Immature natural killer cell (primary cell): ENCODE measurements around the gene SLC24A3. TPM values are rescaled to one million over a fixed set of nuclear protein-coding genes. Genes with fewer than 3 reads are reported as not detected.
A peak's percentile ranks its signal among the peaks of the same experiment; 100 is the strongest.

ENCODE experiments used
- DNase-seq, 3 donors: peaks; one replicate each; pipeline ENCODE4 v3.0.0; 2022; ENCODE audit warnings: mixed read lengths in 1 of 3
- H3K27ac Mint-ChIP-seq, 6 donors: one replicate each; pipeline ENCODE4 v1.8.0; 2020; ENCODE audit warnings: mixed read lengths in 6 of 6, mild to moderate bottlenecking in 5 of 6, inconsistent platforms in 4 of 6, moderate library complexity in 3 of 6
- H3K27me3 Mint-ChIP-seq, 3 donors: one replicate each; pipeline ENCODE4 v1.8.0; 2020 to 2021; ENCODE audit warnings: low read depth in 3 of 3, mild to moderate bottlenecking in 3 of 3, mixed read lengths in 3 of 3, moderate library complexity in 3 of 3, inconsistent platforms in 1 of 3
- H3K36me3 Mint-ChIP-seq, 3 donors: one replicate each; pipeline ENCODE4 v1.8.0; 2020; ENCODE audit warnings: mixed read lengths in 3 of 3, inconsistent platforms in 2 of 3, mild to moderate bottlenecking in 2 of 3
- H3K4me1 Mint-ChIP-seq, 2 donors: one replicate each; pipeline ENCODE4 v1.8.0; 2020; ENCODE audit warnings: inconsistent platforms in 2 of 2, mild to moderate bottlenecking in 2 of 2, mixed read lengths in 2 of 2, moderate library complexity in 1 of 2
- H3K4me3 Mint-ChIP-seq, 5 donors: one replicate each; pipeline ENCODE4 v1.8.0; 2020; ENCODE audit warnings: mild to moderate bottlenecking in 5 of 5, mixed read lengths in 5 of 5, inconsistent platforms in 3 of 5, moderate library complexity in 3 of 5
- H3K9me3 Mint-ChIP-seq, 6 donors: one replicate each; pipeline ENCODE4 v1.8.0; 2020; ENCODE audit warnings: mild to moderate bottlenecking in 6 of 6, mixed read lengths in 6 of 6, inconsistent platforms in 4 of 6, moderate library complexity in 3 of 6
- polyA plus RNA-seq, 3 donors: library from polyadenylated mRNA; unstranded; fragments of 300-500 nt; fragmentation: Illumina TruSeq; gene quantifications; one replicate each; pipeline ENCODE4 v1.2.3, GENCODE V29; 2021

SLC24A3 gene
- polyA plus RNA-seq, 3 donors from 2014 or later, result 0.10 TPM; not detected in 2

DNA sequence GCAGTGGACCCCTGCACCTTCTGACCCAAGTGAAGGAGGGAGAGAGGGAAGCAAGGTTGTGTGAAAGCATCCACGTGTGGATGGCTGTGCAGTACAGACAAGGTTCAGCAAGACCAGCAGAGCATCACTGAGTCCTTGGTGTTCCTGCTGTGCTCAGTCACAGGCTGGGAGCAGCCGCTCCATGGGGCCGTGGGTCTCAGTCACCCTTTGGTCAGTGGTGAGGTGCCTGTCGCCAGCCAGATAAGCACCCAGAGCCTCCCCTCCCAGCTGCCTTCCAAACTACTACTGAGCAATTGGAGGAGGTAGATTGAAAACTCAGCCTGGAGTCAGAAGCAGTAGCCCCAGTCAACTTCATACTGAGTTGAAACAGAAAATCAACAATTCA lies 218.9 kb downstream of the SLC24A3 start:
- no peaks in the 10 kb centered on the region for H3K36me3 Mint-ChIP-seq
- H3K27ac Mint-ChIP-seq, result no peak overlapping the region
- H3K4me1 Mint-ChIP-seq, result peaks cover 7% of the 10 kb centered on the region in 2 donors

DNA sequence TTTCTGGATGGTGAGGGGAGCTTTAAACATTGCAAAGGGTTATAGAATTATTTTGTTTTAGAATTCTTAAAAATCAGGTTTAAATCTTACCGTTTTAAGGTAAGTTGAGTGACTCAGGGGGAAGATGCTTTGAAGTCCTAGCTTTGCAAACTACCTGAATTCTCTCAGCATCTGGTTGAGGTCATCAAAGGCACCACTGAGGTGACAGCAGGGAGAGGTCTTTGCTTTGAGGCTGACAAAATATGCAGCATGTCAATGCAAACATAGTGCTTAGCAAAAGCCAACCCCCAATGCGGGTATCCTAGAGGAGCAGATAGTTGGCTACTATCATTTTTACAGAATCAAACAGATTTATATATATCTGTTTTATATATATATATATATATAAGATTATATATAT lies 219.5 kb downstream of the SLC24A3 start:
- Mint-ChIP-seq H3K4me1 (peaks cover 7% of the 10 kb centered on the region in 2 donors), H3K27ac (no peak overlapping the region), H3K27me3 (peaks cover 0 to 2% (median 0%) of the 10 kb centered on the region in 3 donors), H3K36me3 (no peaks in the 10 kb centered on the region), H3K9me3 (peaks cover 0 to 4% (median 0%) of the 10 kb centered on the region in 6 donors), H3K4me3 (no peak overlapping the region)
- no peak for DNase-seq

More for the DNA sequence above, 218.9 kb downstream of the SLC24A3 start:
- Mint-ChIP-seq H3K27me3 (peaks cover 0 to 4% (median 0%) of the 10 kb centered on the region in 3 donors), H3K9me3 (no peaks in the 10 kb centered on the region), H3K4me3 (no peak overlapping the region)
- DNase-seq, result no peak

DNA sequence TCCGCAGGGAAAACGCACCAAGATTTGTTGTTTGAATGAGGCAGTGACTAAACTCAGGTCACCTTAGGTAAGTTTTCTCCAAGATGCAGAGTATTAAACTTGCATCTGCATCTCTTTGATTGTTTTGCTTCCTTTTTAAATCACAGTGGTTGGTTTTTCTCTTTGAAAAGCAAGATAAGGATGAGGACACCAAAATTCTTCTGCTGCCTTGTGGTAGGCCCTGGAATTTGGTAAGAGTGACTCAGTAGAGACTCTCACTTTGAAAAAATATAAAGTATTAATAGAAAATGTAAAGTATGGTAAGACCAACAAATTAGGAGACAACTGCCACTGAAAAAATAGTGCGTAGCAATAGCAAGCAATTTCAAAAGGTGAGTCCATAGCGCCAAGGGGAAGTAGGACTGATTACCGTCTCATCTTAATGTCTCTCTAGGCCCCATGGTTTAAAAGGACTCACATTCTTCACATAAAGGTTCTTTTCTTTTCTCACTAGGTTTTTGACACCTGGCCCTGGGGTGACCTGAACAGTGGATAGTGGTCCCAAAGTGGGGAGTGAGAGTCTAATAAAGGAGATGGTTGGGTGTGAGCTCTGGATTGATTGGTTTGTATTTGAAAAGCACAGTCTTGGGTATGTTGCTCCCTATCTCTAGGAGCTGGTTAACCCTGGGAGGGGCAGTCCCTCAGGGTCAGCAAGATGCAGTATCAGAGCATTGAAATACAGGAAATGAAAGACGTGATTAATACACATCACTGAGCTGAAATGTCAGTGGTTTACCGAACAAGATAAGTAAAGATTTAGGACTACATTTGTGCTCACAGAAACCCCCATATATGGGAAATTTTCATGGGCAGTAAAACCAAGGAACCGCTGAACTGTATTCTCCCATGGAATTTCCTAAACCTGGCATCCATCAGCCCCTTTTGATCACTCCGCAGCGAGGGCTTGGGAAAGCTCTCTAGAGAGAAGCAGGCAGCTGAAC lies 221.2 kb downstream of the SLC24A3 start:
- no peak overlapping the region for H3K4me3 Mint-ChIP-seq
- DNase-seq, result no peak
- H3K27ac Mint-ChIP-seq, result no peak overlapping the region
- peaks cover 0 to 4% (median 0%) of the 10 kb centered on the region in 6 donors for H3K9me3 Mint-ChIP-seq
- H3K4me1 Mint-ChIP-seq, result peaks cover 5% of the 10 kb centered on the region in 2 donors
- peaks cover 0 to 2% (median 0%) of the 10 kb centered on the region in 3 donors for H3K27me3 Mint-ChIP-seq
- no peaks in the 10 kb centered on the region for H3K36me3 Mint-ChIP-seq

DNA sequence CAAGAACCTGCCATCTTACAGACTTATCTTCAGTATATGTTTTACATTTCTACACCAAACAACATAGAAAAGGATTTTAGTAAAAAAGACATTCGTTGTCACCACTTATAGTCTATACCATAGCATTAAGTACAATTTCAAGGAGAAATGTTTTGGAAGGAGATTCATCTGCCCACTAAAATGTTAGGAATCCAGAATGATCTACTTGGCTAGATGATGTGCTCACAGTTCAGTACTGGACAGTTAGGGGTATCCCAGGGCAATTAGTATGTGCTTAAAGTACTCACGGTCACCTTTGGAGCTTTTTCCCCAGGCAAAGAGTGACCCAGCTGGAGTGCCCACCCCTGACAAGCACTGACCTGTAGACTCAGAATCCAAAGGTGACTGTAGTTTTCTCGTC lies 222.9 kb downstream of the SLC24A3 start:
- H3K36me3 Mint-ChIP-seq, result no peaks in the 10 kb centered on the region

DNA sequence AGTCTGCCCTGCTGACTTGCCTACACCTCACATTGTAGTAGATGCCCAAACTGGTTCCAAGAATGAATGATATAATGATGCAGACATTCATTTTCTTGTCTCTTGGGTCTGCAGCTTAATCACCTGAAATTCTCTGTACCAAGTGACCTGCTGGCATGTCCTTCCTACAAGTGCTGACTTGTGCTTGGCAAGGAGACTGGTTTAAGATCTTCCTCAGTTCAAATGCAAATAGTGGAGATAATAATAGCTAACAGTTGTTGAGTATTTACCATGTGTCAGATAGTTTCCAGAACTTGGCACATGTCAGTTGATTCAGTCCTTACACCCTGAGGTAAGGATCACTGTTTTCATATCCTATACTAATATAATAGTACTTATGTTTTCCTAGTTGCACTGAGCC lies 223.4 kb downstream of the SLC24A3 start:
- Mint-ChIP-seq H3K9me3 (peaks cover 0 to 4% (median 0%) of the 10 kb centered on the region in 6 donors), H3K27me3 (peaks cover 0 to 2% (median 0%) of the 10 kb centered on the region in 3 donors), H3K27ac (no peak overlapping the region), H3K4me3 (no peak overlapping the region), H3K4me1 (peaks cover 16 to 18% of the 10 kb centered on the region in 2 donors), H3K36me3 (no peaks in the 10 kb centered on the region)
- DNase-seq, result no peak

More for the DNA sequence above, 222.9 kb downstream of the SLC24A3 start:
- Mint-ChIP-seq H3K9me3 (peaks cover 0 to 4% (median 0%) of the 10 kb centered on the region in 6 donors), H3K4me3 (no peak overlapping the region), H3K4me1 (peaks cover 11 to 13% of the 10 kb centered on the region in 2 donors), H3K27me3 (peaks cover 0 to 2% (median 0%) of the 10 kb centered on the region in 3 donors), H3K27ac (no peak overlapping the region)
- DNase-seq, result no peak

DNA sequence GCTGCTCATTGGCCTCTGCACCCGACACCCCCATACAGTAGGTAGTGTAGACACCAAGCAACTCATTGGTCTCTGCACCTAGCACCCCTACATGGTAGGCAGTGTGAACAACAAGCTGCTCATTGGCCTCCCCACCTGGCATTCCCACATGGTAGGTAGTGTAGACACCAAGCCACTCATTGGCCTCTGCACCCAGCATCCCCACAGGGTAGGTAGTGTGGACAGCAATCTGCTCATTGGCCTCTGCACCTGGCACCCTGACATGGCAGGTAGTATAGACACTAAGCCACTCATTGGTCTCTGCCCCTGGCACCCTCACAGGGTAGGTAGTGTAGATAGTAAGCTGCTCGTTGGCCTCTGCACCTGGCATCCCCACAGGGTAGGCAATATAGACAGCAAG lies 226.0 kb downstream of the SLC24A3 start:
- Mint-ChIP-seq H3K4me1 (peaks cover 36 to 39% of the 10 kb centered on the region in 2 donors), H3K36me3 (peaks cover 0 to under 1% (median 0%) of the 10 kb centered on the region in 3 donors), H3K4me3 (no peak overlapping the region), H3K27me3 (peaks cover 0 to 3% (median 0%) of the 10 kb centered on the region in 3 donors), H3K27ac (no peak overlapping the region), H3K9me3 (peaks cover 0 to 4% (median 1%) of the 10 kb centered on the region in 6 donors)
- DNase-seq, result no peak

DNA sequence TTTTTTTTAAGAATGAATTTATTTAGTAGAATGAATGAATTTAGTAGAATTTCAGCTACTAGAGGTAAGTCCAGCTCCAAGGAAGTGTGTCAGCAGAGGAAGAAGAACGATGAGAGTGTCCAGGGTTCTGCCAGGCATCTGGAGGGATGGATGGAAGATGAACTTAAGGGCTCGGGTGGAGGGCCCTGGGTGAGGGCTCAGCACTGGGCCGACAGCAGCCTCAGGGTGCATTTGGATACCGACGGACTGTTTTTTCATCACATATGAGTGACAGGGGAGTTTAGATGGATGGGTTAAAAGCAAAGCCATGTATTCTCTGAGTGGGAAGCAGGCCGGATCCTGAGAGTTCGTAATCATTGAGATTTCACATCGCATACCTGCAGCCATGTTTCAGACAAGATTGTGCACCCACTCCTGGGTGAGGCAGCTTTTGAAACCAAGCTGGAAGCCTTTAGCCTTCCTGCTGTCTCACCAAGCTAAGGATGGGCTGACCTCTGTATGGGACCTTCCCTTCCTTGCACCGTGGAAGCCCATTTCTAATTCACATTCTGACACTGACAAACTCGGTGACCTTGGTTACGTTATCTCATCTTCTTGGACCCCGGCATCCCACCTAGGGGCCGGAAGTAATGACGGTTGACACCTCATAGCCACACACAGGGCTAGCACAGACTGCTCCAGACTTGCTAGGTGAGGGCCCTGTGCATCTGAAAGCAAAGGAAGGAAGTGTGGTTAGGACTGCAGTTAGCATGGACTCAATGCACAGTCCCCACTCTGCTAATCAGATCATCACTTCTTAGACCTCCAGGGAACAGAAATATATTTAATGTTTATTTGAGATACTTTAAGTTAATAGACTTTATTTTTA lies 228.5 kb downstream of the SLC24A3 start:
- peak overlapping the region; percentile 1 to 71 (median 20) for H3K27ac Mint-ChIP-seq
- H3K4me1 Mint-ChIP-seq, result peaks cover 36 to 39% of the 10 kb centered on the region in 2 donors
- peaks cover 0 to 6% (median 4%) of the 10 kb centered on the region in 6 donors for H3K9me3 Mint-ChIP-seq
- peak overlapping the region; percentile 61 to 76 (median 63) for H3K4me3 Mint-ChIP-seq
- H3K36me3 Mint-ChIP-seq, result peaks cover 0 to 3% (median 0%) of the 10 kb centered on the region in 3 donors
- peaks cover 0 to 9% (median 2%) of the 10 kb centered on the region in 3 donors for H3K27me3 Mint-ChIP-seq
- DNase-seq, result peak; percentile 61 to 64 (median 61)

DNA sequence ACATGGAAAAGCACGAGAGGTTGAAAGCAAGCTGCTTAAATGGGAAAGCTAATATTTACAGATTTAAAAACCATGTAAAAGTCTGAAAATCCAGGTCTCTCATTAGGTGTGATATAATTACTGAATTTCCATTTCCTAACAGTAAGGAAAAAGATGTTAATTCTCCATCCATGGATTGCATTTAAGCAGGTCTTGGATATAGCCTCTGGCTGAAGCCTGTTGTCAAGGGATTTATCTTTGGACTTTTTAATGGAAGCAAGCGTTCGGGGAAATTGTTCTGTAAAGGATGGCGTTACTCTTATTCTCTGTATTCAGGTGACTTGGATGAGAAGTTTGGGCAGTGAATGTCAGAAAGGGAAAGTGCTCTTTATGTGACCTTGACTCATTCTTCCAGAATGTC lies 233.8 kb downstream of the SLC24A3 start:
- no peak for DNase-seq
- Mint-ChIP-seq H3K4me1 (peaks cover 29 to 31% of the 10 kb centered on the region in 2 donors), H3K4me3 (no peak overlapping the region), H3K9me3 (peaks cover 0 to 6% (median 1%) of the 10 kb centered on the region in 6 donors), H3K36me3 (peaks cover 0 to 5% (median 3%) of the 10 kb centered on the region in 3 donors), H3K27ac (no peak overlapping the region), H3K27me3 (peaks cover 2 to 13% (median 7%) of the 10 kb centered on the region in 3 donors)

DNA sequence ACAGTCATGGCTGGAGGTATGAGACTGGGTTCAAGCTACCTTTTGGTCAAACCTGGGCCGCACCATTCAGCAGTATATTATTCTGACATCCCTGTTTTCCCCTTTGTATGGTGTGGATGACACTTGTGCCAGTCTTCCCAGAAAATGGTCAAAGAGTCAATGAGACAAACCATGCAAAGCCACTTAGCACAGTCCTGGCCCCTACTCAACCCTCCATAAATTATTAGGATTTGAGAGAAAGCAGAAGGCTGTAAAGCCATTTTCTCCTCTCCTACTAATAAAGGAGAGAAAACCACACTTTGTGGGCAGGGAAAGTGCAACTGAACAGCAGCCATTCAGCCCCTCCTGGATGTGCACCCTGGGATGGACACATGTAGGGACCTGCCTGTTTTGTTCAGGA lies 236.2 kb downstream of the SLC24A3 start:
- H3K27me3 Mint-ChIP-seq, result peaks cover 2 to 8% (median 7%) of the 10 kb centered on the region in 3 donors
- no peak overlapping the region for H3K4me3 Mint-ChIP-seq
- peaks cover 27 to 29% of the 10 kb centered on the region in 2 donors for H3K4me1 Mint-ChIP-seq
- peaks cover 0 to 5% (median 1%) of the 10 kb centered on the region in 3 donors for H3K36me3 Mint-ChIP-seq
- H3K27ac Mint-ChIP-seq, result no peak overlapping the region
- DNase-seq, result no peak
- peaks cover 0 to 3% (median under 1%) of the 10 kb centered on the region in 6 donors for H3K9me3 Mint-ChIP-seq

DNA sequence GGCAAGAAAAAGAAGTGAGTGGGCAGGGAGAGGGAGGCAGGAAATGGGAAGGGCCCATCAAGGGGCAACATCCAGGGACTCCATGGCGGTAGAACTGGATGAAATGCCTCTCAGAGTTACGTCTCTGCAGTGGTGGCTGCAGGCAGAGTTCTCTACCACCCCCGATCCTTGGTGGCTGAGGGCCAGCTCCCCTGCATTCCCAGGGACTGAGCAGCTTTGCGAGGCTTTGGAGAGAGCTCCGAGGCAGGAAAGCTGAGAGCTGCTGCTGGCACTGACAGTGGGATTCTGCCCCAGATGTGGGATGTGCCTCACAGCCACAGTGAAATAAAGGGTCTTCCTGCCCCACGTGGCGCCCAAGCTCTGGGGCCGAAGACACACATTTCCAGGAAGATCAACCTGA lies 236.6 kb downstream of the SLC24A3 start:
- Mint-ChIP-seq H3K9me3 (peaks cover 0 to 2% (median 0%) of the 10 kb centered on the region in 6 donors), H3K4me1 (peaks cover 27 to 29% of the 10 kb centered on the region in 2 donors), H3K4me3 (no peak overlapping the region), H3K36me3 (peaks cover 0 to 5% (median 0%) of the 10 kb centered on the region in 3 donors), H3K27me3 (peaks cover 2 to 8% (median 7%) of the 10 kb centered on the region in 3 donors), H3K27ac (no peak overlapping the region)
- DNase-seq, result no peak

DNA sequence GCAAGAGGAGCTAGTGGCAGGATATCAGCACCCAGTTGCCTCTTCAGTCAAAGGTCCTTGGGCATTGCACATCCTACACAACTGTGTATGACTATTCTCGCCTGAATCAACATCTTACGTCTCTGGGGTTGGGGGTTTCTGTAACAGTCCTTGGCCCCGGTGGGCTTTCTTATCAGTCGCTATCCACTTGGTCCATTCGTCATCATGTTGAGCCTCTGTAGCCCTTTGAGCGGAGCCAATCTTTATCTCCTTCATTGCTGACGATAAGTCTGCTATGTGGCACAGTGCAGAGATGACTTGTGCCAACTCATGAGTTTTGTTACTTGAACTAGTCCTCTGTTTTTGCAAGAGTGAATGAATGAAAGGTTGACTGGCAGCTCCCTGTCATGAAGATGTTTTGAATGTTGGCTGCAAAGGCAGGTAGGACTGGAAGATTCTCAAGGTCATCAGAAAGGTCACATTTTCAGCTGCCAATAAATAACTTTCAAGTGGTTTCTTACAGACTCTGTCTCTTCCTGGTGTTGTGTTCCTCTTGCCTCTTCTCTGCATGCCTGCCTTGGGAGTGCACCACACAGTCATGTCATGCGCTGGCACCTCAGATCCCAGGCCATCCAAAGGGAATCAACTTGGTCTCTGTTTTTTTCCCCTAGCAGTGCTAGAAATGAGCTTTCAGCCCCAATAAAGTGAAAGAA lies 238.9 kb downstream of the SLC24A3 start:
- H3K4me1 Mint-ChIP-seq, result peaks cover 27 to 29% of the 10 kb centered on the region in 2 donors
- peaks cover 0 to 5% (median 0%) of the 10 kb centered on the region in 3 donors for H3K36me3 Mint-ChIP-seq
- peaks cover 0 to 7% (median 4%) of the 10 kb centered on the region in 3 donors for H3K27me3 Mint-ChIP-seq
- H3K9me3 Mint-ChIP-seq, result no peaks in the 10 kb centered on the region
- H3K4me3 Mint-ChIP-seq, result peak overlapping the region; percentile 4 to 74 (median 46)
- no peak for DNase-seq
- H3K27ac Mint-ChIP-seq, result peak overlapping the region in 1 of 6 donors; percentile 7

DNA sequence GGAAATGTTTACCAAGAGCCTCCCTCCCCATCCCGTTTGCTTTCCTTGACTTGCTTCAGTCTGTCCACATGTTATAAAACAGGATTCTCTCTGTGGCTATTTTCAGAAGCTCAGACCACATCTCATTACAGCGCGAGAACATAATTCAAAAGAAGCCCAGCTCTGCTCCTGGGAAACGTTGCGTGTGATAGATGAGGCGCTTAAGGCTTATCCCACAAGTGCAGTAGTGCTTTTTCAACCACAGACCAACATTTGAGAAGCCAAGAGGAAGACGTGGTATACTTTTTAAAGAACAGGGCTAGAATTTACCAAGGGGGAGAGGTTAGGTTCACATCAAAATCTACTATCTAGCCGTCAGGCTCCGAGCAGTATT lies 239.5 kb downstream of the SLC24A3 start:
- peak overlapping the region; percentile 42 to 74 (median 47) for H3K4me3 Mint-ChIP-seq
- peak in 2 of 3 donors; percentile 9 for DNase-seq
- H3K36me3 Mint-ChIP-seq, result peaks cover 0 to 5% (median 0%) of the 10 kb centered on the region in 3 donors
- no peaks in the 10 kb centered on the region for H3K9me3 Mint-ChIP-seq
- peaks cover 0 to 7% (median 4%) of the 10 kb centered on the region in 3 donors for H3K27me3 Mint-ChIP-seq
- H3K4me1 Mint-ChIP-seq, result peaks cover 28 to 33% of the 10 kb centered on the region in 2 donors
- peak overlapping the region in 3 of 6 donors; percentile 3 to 42 (median 7) for H3K27ac Mint-ChIP-seq

DNA sequence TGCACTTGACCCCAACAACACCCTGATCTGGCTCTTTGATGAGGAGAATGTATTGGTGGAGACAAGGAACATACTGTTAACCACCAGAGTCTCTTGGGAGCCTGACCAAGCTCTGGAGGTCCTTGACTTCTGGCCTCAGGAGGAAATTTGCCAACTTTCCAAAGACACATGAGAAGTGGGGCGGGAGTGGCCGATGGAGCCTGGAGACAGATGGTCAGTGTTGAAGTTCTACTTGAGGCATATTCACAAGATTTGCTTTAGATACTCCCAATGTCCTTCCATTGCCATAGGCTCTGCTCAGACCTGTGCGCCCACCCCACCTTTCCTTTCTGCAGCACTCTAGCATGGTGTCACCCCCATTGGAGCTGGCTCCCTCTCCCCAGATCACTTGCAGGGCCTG lies 241.0 kb downstream of the SLC24A3 start:
- Mint-ChIP-seq H3K27ac (no peak overlapping the region), H3K27me3 (peaks cover 0 to 2% (median 2%) of the 10 kb centered on the region in 3 donors), H3K4me3 (no peak overlapping the region), H3K4me1 (peaks cover 28 to 33% of the 10 kb centered on the region in 2 donors), H3K9me3 (no peaks in the 10 kb centered on the region), H3K36me3 (no peaks in the 10 kb centered on the region)
- DNase-seq, result no peak
